Measurements from ENCODE around the gene TTLL9.

TTLL9 gene

DNA sequence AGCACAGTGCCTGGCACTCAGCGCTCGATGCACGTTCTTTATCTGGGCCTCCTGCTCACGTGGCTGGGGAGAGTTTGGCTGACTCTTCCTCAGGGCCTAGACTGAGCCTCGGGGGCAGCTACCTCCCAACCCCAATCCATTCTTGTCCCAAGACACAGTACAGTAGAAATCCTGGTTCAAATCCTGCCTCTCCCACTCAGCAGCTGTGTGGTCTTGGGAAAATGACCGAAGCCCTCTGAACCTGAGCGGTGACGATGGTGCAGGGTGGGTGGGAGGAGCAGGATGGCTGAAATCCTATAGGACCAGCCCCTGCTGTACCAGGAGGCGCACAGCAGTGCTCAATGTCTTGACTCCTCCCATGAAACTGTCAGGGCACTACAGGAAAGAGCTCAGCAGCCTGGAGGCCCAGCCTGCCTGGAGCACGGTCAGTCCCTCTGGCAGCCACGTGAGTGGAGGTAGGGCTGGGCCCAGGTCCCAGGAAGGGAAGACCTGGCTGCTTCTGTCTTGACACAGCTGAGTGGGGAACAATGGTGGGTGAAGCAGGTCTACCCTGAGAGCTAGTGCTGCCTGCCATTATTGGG, 49.9 kb downstream of the TTLL9 start:
- TF ChIP-seq SIN3A (IDR thresholded peaks at IDR 0.05; ENCODE audit: borderline replicate concordance, insufficient read depth, low read length) (no peak), REST (IDR thresholded peaks at IDR 0.05; ENCODE audit: insufficient read depth in 1 of 2, low read depth in 2 of 2, low read length in 2 of 2) (no peak), FOXP2 (optimal IDR thresholded peaks at IDR 0.05; ENCODE audit: borderline replicate concordance, extremely low read depth, extremely low read length, insufficient read depth) (no peak), POLR2AphosphoS5 (IDR thresholded peaks at IDR 0.05; ENCODE audit: low read depth, low read length) (no peak), TAF1 (IDR thresholded peaks at IDR 0.05; ENCODE audit: borderline replicate concordance, insufficient read depth, low read length) (no peak)

- no peak for TF ChIP-seq POLR2AphosphoS5 (IDR thresholded peaks at IDR 0.05; ENCODE audit: low read depth, low read length)
- TF ChIP-seq SIN3A (IDR thresholded peaks at IDR 0.05; ENCODE audit: borderline replicate concordance, insufficient read depth, low read length) = no peak
- TF ChIP-seq REST (IDR thresholded peaks at IDR 0.05; ENCODE audit: insufficient read depth in 1 of 2, low read depth in 2 of 2, low read length in 2 of 2) = no peak
- TF ChIP-seq FOXP2 (optimal IDR thresholded peaks at IDR 0.05; ENCODE audit: borderline replicate concordance, extremely low read depth, extremely low read length, insufficient read depth) = no peak
- no peak for TF ChIP-seq TAF1 (IDR thresholded peaks at IDR 0.05; ENCODE audit: borderline replicate concordance, insufficient read depth, low read length)
Measured at GRCh38 chr20:31922181-31922580, 51.7 kb downstream of the TTLL9 start.

GRCh38 chr20:31922588-31922987, 52.2 kb downstream of the TTLL9 start:
- TF ChIP-seq TAF1 (IDR thresholded peaks at IDR 0.05; ENCODE audit: borderline replicate concordance, insufficient read depth, low read length) (no peak), REST (IDR thresholded peaks at IDR 0.05; ENCODE audit: insufficient read depth in 1 of 2, low read depth in 2 of 2, low read length in 2 of 2) (no peak), SIN3A (IDR thresholded peaks at IDR 0.05; ENCODE audit: borderline replicate concordance, insufficient read depth, low read length) (no peak), POLR2AphosphoS5 (IDR thresholded peaks at IDR 0.05; ENCODE audit: low read depth, low read length) (no peak), FOXP2 (optimal IDR thresholded peaks at IDR 0.05; ENCODE audit: borderline replicate concordance, extremely low read depth, extremely low read length, insufficient read depth) (no peak)

GRCh38 chr20:31923388-31924331, 53.2 kb downstream of the TTLL9 start:
- TF ChIP-seq SIN3A (IDR thresholded peaks at IDR 0.05; ENCODE audit: borderline replicate concordance, insufficient read depth, low read length) = no peak
- no peak for TF ChIP-seq POLR2AphosphoS5 (IDR thresholded peaks at IDR 0.05; ENCODE audit: low read depth, low read length)
- no peak for TF ChIP-seq FOXP2 (optimal IDR thresholded peaks at IDR 0.05; ENCODE audit: borderline replicate concordance, extremely low read depth, extremely low read length, insufficient read depth)
- TF ChIP-seq REST (IDR thresholded peaks at IDR 0.05; ENCODE audit: insufficient read depth in 1 of 2, low read depth in 2 of 2, low read length in 2 of 2) = no peak

Data from PFSK-1 (cell line).